GM10847 (cell line): Measurements from ENCODE around the gene MKRN2.

ENCODE experiments used
- POLR2A ChIP-seq: IDR thresholded peaks from 2 replicates; pipeline ENCODE4 v1.6.1; 2011; ENCODE audit not compliant: insufficient read length; ENCODE audit errors: extremely low read depth

Gene MKRN2

GRCh38 chr3:12629560-12629959, 72.7 kb downstream of the MKRN2 start:
- TF ChIP-seq POLR2A, result no peak

DNA sequence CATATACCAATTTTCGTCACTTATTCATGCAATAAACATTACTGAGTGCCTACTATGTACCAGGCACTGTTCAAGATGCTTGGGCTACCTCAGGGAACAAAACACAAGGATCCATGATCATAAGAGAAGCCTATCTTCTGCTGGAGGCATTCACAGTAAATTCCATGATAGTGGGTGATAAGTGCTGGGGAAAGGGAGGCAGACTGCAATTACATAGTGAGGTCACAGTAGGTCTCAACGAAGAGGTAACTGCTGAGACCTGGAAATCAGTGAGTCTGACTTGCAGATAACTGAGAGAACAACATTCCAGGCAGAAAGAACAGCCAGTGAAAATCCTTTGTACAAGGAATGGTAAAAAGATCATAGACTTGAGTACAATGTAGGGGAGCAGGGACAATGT, 73.4 kb downstream of the MKRN2 start:
- no peak for TF ChIP-seq POLR2A

DNA sequence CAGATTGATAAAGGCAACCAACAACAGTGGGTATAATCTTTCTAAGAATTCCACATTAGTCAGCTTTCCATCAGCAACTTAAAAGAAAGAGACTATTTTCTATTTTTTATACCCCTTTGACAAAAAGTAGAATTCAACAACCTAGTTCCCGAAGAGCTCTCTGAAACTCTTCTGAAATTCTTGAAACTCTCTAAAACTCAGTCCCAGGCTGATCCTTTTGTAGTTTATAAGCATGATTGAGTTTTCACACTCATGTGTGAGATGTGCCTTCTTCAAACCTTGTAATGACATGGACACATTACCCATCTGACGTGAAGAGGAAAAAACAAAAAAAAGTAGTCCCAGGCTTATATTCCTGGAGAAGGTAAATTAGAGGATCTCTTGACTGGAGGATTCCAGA, 75.6 kb downstream of the MKRN2 start:
- no peak for TF ChIP-seq POLR2A

DNA sequence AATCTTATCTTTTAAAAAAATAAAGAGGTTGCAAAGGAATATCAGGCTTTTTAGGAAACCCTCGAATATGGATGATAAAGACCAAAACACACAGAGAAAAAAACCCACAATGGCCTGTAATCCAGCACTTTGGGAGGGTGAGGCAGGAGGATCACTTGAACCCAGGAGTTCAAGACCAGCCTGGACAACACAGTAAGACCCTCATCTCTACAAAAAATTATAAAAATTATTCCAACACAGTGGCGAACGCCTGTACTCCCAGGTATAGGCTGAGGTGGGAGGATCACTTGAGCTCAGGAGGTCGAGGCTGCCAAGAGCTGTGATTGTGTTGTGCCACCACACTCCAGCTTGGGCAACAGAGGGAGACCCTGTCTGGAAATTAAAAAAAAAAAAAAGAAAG, 76.2 kb downstream of the MKRN2 start:
- TF ChIP-seq POLR2A, result no peak
